Measurements from ENCODE around the gene TMC6.
A peak's percentile ranks its signal among the peaks of the same experiment; 100 is the strongest.
"Not testable (repeated sequence)": the region's sequence is repeated elsewhere in the genome, so short reads cannot be mapped to it uniquely, and the experiment has no call there.

Gene TMC6

DNA sequence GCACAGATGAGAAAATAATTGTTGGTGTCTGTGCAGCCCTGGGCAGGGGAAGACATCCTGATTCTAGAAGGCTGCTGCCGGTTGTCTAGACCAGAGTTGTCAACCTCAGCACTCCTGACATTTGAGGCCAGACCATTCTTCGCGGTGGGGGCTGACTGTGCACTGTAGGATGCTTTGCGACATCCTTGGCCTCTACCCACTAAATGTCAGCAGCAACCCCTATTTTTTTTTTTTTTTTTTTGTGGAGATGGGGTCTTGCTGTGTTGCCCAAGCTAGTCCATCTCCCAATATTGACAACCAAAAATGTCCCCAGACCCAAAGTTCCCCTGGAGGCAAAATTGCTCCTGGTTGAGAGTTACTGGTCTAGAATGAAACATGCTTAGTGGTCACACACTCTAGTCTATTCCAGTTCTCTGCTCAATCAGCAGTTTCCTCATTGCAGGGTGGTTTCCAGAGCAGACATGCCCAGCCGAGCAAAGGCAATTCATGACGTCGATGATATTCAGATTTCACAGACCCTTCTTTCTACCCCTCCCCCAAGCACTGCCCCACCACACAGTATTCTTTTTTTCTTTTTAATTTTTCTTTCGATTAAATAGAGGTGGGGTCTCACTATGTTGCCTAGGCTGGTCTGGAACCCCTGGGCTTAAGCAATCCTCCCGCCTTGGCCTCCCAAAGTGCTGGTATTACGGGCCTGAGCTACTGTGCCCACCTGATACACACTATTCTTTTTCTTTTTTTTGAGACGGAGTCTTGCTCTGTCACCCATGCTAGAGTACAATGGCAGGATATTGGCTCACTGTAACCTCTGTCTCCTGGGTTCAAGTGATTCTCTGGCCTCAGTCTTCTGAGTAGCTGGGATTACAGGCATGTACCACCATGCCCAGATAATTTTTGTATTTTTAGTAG, 26.6 kb upstream of the TMC6 start:
- peak; percentile 88 to 92 (median 92) for DNase-seq

DNA sequence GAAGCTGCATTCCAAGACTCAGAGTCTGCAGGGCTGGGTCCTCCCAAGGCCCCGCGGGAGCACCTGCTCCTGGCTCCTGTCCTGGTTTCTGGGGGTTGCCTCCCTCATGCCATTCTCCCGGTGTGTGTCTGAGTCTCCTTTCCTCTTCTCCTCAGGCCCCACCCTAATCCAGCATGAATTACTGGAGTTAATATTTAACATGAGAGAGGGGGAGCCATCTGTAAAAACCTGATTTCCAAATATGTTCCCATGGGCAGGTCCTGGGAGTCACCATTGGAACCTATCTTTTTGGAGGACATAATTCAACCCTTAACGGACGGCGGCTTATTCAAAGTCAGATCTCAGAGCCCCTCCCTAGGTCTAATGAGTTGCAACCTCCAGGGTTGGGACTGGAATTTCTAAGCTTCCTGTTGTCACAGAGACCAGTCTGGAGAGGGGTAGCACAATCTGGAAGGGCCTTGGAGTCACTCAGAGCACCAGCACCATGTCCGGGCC, 23.0 kb upstream of the TMC6 start:
- no peak for DNase-seq

DNA sequence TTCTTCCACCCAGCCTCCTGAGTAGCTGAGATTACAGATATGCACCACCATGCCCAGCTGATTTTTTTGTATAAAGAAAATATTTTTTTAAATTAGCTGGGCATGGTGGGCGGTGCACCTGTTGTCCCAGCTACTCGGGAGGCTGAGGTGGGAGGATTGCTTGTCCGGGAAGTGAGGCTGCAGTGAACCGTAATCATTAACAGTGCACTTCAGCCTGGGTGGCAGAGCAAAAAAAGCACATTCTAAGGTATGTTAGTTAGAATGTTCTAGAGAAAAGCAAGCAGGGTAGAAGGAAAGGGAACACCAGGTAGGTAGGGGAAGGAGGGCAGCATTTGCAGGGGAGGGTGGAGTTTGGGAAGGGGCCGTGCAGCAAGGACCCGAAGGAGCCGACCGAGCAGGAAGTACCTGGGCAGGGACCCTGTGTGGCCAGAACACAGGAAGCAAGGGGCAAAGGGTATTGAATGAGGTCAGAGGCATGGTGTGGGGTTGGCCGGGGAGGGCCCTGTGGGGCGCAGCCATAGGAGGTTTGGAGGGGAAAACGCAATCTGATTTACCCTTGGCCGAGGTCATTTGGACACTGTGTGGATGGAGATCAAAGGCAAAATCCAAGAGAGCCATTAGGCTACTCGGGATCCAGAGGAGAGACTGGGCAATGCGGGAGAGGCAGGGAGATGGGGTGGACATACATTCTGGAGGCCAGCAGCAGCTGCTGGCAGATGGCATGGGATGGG, 19.9 kb upstream of the TMC6 start:
- no peak for DNase-seq

DNA sequence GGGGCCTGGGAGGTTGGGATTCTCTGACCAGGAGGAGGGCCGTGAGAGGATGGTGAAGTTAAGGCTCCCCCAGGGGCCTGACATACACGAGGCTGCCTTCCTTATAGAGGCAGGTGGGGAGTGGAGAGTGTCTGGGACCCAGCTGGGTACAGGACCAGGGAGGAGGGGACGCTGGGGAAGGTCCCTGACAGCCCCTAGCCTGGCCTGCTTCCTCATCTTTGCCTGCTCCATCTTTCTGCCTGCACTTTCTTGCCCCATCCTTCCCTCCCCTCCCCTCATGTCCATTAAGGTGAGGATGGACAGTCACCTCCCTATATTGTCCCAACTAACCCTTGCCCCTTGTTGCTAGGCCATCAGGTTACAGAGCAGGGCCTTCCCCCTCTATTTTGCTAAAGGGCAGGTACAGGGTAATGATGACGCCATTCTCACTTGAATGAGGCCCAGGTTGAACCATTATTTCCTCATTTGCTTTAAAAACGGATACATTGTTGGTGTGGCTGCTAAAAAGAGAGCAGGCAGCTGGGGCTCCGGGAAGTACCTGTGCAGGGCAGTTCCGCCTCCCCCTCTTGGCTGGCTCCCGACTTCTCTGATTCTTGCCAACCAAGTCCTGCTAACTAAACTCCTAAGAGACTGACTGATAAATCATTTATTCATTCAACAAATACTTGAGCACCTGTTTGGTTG, 18.9 kb upstream of the TMC6 start:
- DNase-seq = no peak

DNA sequence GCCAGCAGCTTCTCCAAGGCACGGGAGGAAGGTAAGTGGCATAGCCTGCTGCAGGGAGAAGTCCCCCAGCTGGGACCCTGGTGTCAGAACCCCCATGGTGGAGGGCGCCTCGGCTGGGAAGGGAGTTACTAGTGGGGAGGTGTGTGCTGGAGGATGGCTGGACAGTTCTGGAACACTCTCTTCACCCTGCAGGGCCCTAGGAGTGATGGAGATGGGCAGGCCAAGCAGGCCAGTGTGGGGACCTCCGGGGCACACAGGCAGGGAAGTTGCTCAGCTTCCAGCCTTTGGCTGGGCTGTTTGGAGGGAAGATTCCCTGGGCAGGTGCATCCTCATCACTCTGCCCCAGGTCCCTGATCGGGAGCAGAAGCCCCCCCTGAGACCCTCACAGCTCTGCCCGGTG, 18.3 kb upstream of the TMC6 start:
- DNase-seq = no peak

DNA sequence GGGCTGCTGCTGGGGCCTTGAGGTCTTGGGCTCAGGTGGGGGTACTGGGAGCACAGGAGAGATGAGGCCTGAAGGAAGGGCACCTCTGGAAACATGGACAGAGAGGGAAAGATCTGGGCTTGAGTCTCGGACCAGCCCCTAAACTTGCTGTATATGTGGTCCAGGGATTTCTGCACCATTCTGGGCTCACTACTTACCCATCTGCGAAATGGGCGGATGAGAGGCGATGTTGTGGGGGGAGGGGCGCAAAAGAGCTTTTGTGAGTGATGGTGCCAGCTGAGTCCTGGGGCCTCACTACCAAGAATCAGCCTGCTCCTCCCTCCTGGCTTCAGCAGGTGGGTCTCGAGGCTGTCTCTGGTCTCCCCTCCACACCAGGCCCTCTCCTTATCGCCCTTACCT, 17.9 kb upstream of the TMC6 start:
- DNase-seq = no peak

DNA sequence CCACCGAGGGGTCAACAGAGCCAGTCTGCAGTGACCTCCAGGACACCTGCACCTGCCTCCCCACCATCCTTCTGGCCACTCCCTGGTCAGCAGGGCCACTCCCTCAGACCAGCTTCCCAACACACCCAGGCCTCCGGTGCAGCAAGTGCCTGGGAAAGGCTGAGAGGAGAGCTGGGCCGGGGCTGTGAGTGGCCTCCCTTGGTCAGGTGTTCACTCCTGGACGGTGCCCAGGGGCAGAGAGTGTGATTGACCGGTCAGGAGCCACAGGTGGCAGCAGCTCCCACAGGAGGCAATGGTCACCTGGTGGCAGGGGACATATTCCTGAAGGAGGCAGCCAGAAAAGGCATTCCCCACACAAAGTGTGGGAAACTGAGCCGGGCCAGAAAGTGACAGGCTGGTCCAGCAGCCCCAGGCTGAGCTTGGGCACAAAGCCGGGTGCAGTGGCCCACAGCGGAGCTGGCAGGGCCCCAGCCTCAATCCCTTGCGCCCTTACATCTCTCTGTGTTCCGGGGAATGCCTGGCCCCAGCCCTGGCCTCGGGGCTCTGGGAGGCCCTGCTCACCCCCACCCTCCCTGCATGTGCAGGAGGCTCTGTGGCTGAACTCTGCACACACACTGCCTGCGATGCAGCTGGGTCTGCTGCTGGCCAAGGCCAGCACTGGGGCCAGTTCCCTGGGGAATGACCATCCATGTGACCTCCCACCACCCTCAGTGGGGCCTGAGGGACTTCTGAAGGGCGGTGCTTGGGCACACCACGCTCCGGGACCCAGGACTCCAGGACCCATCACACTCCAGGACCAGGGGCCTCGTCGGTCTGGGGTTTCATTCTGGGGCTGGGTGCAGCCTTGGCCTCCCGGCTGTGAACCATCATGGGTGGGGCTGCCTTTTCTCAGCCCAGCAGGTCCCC, 16.4 kb upstream of the TMC6 start:
- no peak for DNase-seq

DNA sequence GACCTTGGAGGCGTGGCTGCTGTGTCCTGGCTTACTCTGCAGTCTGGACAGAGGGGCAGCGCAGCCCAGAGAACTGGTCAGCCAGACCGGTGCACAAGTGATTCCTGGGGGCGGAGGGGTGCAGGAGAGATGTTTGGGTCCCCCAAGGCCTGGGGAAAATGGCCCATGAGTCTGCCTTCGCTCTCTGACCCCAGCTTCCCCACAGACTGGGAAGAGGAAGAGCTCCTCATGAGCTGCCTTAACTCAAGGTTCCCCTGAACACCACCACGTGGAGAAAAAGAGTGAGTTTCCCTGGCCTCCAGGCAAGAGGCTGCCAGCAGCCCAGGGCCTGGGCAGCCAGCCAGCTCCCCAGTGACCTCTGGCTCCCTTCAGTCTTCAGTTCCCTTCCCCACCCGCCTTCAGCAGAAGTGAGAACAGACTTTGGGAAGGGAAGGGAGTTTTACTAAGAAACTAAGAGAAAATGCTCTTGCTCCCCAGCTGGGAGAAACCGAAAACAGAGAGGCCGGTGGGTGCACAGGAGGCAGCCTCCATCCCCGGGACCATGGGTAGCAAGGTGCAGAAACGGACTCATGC, 15.7 kb upstream of the TMC6 start:
- peak; percentile 96 to 98 (median 97) for DNase-seq

DNA sequence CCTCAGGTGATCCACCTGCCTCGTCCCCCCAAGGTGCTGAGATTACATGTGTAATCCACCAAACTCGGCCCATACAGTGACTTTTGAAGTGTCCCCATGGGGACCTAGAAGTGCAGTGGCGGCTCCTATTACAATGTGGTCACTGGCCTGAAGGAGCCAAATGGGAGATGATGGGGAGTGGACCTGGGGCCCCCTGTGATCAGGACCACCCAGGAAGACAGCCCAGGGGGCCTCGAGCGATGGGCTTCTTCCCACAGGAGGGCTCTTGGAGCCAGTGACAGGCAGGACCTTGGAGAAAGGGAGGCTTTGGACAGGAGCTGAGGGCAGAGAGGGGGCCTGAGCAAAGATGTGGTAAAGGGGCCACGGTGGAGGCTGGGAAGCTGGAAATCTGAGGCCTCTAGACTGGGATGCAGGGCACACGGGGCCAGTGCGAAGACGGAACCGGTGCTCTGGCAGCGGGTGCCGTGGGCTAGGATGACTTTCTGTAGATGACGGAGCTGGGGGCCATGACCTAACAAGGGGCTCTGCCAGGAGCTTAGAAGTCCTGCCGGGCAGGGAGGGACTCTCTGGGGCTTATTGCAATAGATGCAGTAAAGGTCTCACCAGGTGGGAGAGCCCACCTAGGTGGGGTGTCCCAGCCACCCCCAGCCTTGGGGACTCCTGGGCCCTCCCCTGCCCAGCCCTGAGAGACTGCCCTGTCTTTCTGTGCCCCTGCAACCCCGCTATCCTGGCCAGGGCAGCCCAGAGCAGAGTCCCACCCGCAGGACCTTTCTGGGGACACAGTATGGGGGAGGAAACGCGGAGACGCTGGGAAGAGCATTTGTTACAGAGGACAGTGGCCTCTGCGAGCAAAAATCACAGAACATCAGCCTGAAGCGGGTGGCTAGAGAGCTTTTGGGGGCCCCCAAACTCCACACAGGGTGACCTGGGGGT, 14.9 kb upstream of the TMC6 start:
- no peak for DNase-seq

DNA sequence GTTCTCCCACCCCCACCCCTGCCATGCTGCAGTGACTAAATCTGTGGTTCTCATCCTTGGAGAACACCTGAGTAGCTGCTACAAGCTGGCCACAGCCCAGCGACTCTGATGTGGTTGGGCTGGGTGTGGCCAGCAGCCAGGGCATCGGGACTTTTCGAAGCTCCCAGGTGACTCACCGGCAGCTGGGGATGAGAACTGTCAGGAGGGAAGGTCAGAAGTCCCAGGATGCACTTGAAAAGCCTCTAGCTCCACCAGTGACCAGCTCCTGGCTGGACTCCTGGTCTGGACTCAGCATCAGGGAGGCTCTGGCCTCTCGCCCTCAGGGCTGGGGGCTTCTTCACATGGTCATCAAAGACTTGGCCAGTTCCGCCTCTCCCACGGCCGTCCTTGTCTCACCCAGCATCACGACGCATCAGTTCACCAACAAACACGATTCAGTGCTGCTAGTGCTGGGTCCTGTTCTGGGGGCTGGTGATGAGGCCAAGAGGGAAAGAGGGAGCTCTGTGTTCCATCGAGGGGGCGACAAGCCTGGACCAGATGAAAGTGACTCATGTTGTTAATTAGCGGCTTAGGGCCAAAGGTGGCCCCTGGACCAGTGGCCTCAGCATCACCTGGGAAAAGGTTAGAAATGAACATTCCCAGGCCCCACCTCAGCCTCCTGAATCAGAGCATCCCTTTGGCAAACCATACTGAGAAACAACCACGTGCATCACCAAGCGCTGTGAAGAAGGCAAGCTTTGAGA, 13.7 kb upstream of the TMC6 start:
- DNase-seq = peak; percentile 67 to 78 (median 73)

DNA sequence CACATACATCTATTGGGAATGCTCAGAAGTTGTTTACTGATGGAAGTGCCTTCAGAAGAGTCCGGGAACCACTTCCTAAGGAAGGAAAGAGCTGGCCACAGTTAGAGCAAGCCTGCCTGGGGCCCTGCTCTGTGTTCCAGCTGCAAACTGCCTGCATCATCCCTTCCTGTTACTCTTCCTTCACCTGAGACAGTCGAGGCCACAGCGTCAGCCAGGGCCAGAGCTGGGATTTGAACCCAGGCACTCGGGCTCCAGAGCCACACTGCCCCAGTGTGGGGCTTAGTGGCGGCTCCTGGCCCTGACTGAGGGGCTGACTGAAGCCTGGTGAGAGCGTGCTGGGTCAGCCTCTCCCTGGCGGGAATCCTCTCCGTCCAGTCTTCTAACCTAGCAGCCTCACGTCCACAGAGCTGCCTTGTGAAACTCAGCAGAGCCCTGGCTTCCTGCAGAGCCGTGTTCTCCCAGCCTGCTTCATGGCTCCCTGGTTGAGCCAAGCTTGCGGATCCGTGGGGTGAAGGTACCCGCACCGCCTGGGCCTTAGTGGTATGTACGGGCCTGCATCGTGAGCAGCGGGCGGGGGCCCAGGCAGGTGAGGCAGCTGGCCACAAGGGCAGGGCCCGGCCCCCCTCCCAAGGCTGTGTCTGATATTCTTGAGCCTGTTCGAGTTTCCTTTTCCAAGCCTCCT, 13.0 kb upstream of the TMC6 start:
- no peak for DNase-seq

DNA sequence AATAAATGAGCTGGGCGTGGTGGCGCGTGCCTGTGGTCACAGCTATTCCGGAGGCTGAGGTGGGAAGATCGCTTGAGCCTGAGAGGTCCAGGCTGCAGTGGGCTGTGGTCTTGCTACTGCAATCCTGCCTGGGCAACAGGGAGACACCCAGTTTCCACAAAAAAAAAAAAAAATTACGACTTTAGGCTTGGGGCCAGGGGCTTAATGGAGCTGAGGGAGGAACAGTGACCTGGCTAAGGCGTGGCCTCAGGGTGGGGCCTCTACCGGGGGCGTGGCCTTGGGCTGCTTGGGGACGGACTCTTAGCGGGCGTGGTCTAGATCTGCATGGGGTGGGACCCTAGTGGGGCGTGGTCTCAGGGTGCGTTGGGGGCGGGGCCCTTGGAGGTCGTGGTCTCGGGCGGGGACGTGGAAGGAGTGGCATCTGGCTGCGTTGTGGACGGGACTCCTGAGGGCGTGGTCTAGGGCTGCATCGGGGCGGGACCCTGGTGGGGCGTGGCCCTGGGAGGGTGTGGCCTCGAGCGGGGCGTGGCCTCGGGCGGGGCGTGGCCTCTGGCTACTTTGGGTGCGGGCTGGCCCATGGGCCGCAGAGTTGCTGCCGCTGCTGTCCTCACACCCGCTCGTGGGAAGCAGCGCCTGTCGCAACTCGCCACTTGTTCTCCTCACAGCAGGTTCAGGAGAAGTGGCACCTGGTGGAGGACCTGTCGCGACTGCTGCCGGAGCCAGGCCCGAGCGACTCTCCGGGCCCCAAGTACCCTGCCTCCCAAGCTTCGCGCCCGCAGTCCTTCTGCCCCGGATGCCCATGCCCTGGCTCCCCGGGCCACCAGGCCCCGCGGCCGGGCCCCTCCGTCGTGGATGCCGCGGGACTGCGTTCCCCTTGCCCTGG, 11.9 kb upstream of the TMC6 start:
- peak; percentile 95 to 98 (median 97) for DNase-seq

DNA sequence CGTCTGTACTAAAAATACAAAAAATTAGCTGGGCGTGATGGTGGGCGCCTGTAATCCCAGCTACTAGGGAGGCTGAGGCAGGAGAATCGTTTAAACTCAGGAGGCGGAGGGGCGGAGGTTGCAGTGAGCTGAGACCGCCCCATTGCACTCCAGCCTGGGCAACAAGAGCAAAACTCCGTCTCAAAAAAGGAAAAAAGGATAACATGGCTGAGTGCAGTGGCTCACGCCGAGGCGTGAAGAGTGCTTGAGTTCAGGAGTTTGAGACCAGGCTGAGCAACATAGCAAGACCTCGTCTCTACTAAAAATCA, 11.3 kb upstream of the TMC6 start:
- DNase-seq = not testable (repeated sequence)

DNA sequence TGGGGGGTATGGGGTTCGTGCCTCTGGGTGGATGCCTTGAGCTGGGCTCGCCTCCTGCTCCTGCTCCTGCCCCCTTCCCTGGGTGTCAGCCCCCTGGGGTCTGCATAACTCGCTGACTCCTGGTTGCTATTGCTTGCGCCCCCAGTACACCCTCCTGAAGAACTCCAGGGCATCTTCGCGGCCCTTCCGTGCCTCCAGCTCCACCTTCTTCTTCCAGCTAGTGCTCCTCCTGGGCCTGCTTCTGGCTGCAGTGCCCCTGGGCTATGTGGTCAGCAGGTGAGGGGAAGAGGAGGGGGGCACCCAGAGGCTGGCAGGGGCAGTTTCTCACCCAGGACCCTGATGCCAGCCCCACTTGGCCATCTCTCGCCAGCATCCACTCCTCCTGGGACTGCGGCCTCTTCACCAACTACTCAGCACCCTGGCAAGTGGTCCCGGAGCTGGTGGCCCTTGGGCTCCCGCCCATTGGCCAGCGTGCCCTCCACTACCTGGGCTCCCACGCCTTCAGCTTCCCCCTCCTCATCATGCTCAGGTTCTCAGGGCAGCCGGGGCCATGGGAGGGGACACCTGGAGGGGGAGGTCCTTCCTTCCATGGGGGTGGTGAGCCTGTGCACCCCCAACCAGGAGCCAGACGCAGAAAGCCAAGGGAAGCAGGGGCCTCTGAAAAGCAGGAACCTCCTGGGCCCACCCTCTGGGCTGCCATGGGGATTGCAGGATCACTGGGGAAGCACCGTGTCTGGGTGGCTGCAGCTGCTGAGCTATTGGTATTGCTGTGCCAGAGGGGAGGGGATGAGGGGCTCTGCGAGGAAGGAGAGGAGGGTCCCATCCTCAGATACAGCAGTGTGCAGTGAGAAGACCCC, 9.9 kb upstream of the TMC6 start:
- DNase-seq = peak; percentile 54 to 73 (median 61)

DNA sequence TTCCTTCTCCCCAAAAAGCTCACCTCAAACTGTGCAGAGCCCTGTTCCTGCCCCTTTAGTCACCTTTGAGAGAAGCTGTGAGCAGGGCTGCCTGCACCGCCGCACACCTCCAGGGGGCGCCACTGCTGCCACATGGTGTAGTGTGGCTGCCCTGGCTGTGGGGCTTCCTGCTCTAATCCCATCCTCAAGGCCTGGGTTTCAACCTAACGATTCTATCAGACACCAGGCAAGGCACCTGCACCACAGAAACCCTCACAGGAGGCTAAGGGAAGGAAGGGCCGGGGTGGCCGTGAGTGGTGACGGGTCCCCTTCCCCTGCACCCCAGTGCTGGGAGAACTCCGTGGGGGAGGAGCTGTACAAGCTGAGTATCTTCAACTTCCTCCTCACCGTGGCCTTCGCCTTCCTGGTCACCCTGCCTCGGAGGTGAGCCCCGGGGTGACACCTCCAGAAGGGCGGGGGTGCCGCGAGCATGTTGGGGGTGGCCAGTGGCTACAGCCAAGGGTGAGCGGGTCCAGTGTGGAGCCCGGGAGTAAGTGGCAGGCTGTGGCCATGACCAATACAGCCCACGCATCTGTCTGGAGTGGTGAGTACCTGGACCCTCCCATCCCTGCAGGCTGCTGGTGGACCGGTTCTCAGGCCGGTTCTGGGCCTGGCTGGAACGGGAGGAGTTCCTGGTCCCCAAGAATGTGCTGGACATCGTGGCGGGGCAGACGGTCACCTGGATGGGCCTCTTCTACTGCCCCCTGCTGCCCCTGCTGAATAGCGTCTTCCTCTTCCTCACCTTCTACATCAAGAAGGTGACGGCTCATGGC, 9.0 kb upstream of the TMC6 start:
- DNase-seq = peak in 1 of 3 donors; percentile 46

DNA sequence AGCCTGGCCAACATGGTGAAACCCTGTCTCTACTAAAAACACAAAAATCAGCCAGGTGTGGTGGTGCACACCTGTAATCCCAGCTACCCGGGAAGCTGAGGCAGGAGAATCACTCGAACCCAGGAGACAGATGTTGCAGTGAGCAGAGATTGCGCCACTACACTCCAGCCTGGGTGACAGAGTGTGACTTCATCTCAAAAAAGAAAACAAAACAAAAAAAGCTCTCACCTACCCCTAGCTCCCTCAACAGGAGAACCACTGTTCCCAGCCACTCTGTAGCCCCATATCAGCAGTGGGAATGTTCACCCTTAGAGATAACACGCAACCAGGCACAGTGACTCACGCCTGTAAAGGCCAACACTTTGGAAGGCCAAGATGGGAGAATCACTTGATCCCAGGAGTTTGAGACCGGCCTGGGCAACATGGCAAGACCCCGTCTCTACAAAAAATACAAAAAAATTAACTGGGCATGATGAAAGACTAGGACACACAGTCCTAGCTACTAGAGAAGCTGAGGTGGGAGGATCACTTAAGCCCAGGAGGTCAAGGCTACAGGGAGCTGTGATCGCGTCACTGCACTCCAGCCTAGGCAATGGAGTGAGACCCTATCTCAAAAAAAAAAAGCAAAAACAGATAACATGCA, 7.4 kb upstream of the TMC6 start:
- no peak for DNase-seq

All from suppressor macrophage treated with lipopolysaccharide for 1 hour (primary cell).